Naive thymus-derived CD4-positive, alpha-beta T cell (primary cell): Measurements from ENCODE around the gene LEMD3. TPM values are rescaled to one million over a fixed set of nuclear protein-coding genes. Genes with fewer than 3 reads are reported as not detected.

ENCODE experiments used
- ATAC-seq: fragments of 150-1000 bp; cut with Tn5 transposase; 2 replicates; pipeline ENCODE4 v1.10.0; 2021; ENCODE audit warnings: mild to moderate bottlenecking, moderate library complexity
- CTCF ChIA-PET: fragments of 350-600 bp; sonication (Branson Sonifier 250); formaldehyde crosslinking; loops from one replicate; lab custom pipeline; 2021; ENCODE audit warnings: antibody characterized with exemption; lab: Charles Lee
- POLR2A ChIA-PET: fragments of 350-600 bp; sonication (Branson Sonifier 250); formaldehyde crosslinking; loops from one replicate; lab custom pipeline; 2021; ENCODE audit warnings: antibody characterized with exemption, inconsistent platforms; lab: Charles Lee
- DNase-seq, 9 donors: peaks; one replicate each; pipeline versions ENCODE4 v3.0.0 to v3.0.0-alpha.2; 2020 to 2022; ENCODE audit warnings: mixed read lengths in 1 of 9
- H3K27ac ChIP-seq: one replicate; pipeline ENCODE4 v1.7.0; 2013; ENCODE audit warnings: mild to moderate bottlenecking, low read depth, low read length, moderate library complexity
- H3K27me3 ChIP-seq, 2 donors: one replicate each; pipeline ENCODE4 v1.7.0; 2013; ENCODE audit warnings: low read length in 2 of 2, mild to moderate bottlenecking in 2 of 2, moderate library complexity in 2 of 2; ENCODE audit not compliant: control insufficient read depth in 2 of 2, insufficient read depth in 2 of 2
- H3K36me3 ChIP-seq, 3 experiments: 1 replicate in 2 of 3; 2 replicates in 1 of 3; pipeline ENCODE4 v1.7.0; 2013; ENCODE audit warnings: low read length in 3 of 3, mild to moderate bottlenecking in 3 of 3, moderate library complexity in 1 of 3; ENCODE audit not compliant: insufficient read depth in 3 of 3, control insufficient read depth in 2 of 3
- H3K4me1 ChIP-seq, 2 donors: one replicate each; pipeline ENCODE4 v1.7.0; 2013; ENCODE audit warnings: low read length in 2 of 2, mild to moderate bottlenecking in 2 of 2, moderate library complexity in 1 of 2; ENCODE audit not compliant: control insufficient read depth in 2 of 2, insufficient read depth in 2 of 2
- H3K4me3 ChIP-seq: 2 replicates; pipeline ENCODE4 v1.7.0; 2013; ENCODE audit warnings: mild to moderate bottlenecking, low read length
- H3K9me3 ChIP-seq, 3 experiments: 1 replicate in 2 of 3; 2 replicates in 1 of 3; pipeline ENCODE4 v1.7.0; 2013; ENCODE audit warnings: low read length in 3 of 3; ENCODE audit not compliant: control insufficient read depth in 2 of 3
- H3K27ac Mint-ChIP-seq, 9 donors: one replicate each; pipeline ENCODE4 v1.8.0; 2020 to 2022; ENCODE audit warnings: mixed read lengths in 9 of 9, mild to moderate bottlenecking in 8 of 9, moderate library complexity in 5 of 9, inconsistent platforms in 2 of 9
- H3K27me3 Mint-ChIP-seq, 5 donors: one replicate each; pipeline ENCODE4 v1.8.0; 2021 to 2022; ENCODE audit warnings: mixed read lengths in 5 of 5, mild to moderate bottlenecking in 1 of 5
- H3K36me3 Mint-ChIP-seq, 5 donors: one replicate each; pipeline ENCODE4 v1.8.0; 2020 to 2022; ENCODE audit warnings: mixed read lengths in 5 of 5, mild to moderate bottlenecking in 3 of 5, inconsistent platforms in 1 of 5
- H3K4me1 Mint-ChIP-seq, 7 donors: one replicate each; pipeline ENCODE4 v1.8.0; 2020 to 2022; ENCODE audit warnings: mixed read lengths in 7 of 7, mild to moderate bottlenecking in 3 of 7, inconsistent platforms in 1 of 7
- H3K4me3 Mint-ChIP-seq, 10 donors: one replicate each; pipeline ENCODE4 v1.8.0; 2020 to 2022; ENCODE audit warnings: mild to moderate bottlenecking in 10 of 10, mixed read lengths in 10 of 10, moderate library complexity in 6 of 10, inconsistent platforms in 2 of 10
- H3K9me3 Mint-ChIP-seq, 11 donors: one replicate each; pipeline ENCODE4 v1.8.0; 2020 to 2022; ENCODE audit warnings: mixed read lengths in 11 of 11, mild to moderate bottlenecking in 4 of 11, inconsistent platforms in 1 of 11, moderate library complexity in 1 of 11
- intact Hi-C, 2 donors: fragments of 100-400 bp; cut with micrococcal nuclease; formaldehyde crosslinking; loops; one replicate each; pipeline ENCODE4 v1.15.1; 2023
- polyA plus RNA-seq, 2 donors: library from polyadenylated mRNA; unstranded; fragments of 300-500 nt; fragmentation: Illumina TruSeq; gene quantifications; one replicate each; pipeline ENCODE4 v1.2.3, GENCODE V29; 2021
- total RNA-seq, 6 experiments: library from RNA in 5 of 6; stranded (reverse) in 5 of 6; gene quantifications; 1 replicate in 5 of 6; 2 replicates in 1 of 6; pipeline ENCODE4 v1.2.3 and lab custom pipeline; 2021 to 2026

Gene LEMD3
- total RNA-seq (10 to 100 TPM; 37.8 to 60.1 (median 52.8) TPM), polyA plus RNA-seq (10 to 100 TPM; 33.3 to 35.8 TPM), total RNA-seq (lab: John Stamatoyannopoulos, UW) (97.2 reads per million, percentile 84 among the genes with 10 or more reads in this experiment)

DNA sequence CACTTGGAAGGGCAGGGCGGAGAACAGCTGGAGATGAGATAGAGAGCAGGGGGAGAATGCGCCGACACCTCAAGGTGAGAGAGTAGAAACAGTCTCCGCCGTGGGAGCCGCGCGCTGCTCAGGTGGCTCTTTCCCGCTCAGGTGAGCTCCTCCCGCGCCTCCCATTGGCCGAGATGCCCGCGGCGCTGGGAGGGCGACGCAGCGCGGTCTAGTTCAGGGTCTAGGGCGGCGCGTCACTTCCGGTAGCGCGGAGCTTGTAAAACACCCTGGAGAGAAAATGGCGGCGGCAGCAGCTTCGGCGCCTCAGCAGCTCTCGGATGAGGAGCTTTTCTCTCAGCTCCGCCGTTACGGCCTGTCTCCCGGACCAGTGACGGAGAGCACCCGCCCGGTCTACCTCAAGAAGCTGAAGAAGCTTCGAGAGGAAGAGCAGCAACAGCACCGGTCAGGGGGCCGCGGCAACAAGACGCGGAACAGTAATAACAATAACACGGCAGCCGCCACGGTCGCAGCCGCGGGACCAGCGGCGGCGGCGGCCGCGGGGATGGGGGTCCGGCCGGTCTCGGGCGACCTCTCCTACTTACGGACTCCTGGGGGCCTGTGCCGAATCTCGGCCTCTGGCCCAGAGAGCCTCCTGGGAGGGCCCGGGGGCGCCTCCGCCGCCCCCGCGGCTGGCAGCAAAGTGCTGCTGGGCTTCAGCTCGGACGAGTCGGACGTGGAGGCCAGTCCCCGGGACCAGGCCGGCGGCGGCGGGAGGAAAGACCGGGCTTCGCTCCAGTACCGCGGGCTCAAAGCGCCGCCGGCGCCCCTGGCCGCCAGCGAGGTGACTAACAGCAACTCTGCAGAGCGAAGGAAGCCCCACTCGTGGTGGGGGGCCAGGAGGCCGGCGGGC, at the start of gene LEMD3:
LEMD3 (plus strand) TSS at position 264 of the 889 bp plus-strand sequence; CDS start at position 278, 14 bp downstream.
- peaks cover 0 to 5% (median 2%) of the 10 kb centered on the region in 5 donors for H3K27me3 Mint-ChIP-seq
- H3K4me1 ChIP-seq, result peaks cover 33 to 40% of the 10 kb centered on the region in 2 donors
- ChIA-PET CTCF (interaction anchor here (0.7 to 1.3 kb wide), 4 partner anchors 9 to 77 kb away, joined by 3 to 5 read pairs (median 4); no protein-coding TSS in a partner anchor), POLR2A (interaction anchor here (0.7 to 2.0 kb wide), 16 partner anchors 9 to 1133 kb away, joined by 3 to 10 read pairs (median 4); partner anchors contain the start of genes HELB, KICS2, LLPH and TMBIM4)
- H3K4me3 ChIP-seq, result peak within 1 kb of the TSS; percentile 84
- DNase-seq (peak; percentile 87 to 97 (median 94)), ATAC-seq (peak; percentile 95)
- H3K9me3 ChIP-seq, result no peaks in the 10 kb centered on the region
- peak within 1 kb of the TSS in 8 of 10 donors; percentile 92 to 100 (median 99) for H3K4me3 Mint-ChIP-seq
- H3K27ac ChIP-seq, result peak within 1 kb of the TSS; percentile 93
- H3K27ac Mint-ChIP-seq, result peak within 1 kb of the TSS; percentile 94 to 100 (median 99)
- H3K36me3 Mint-ChIP-seq, result peaks cover 0 to 19% (median 4%) of the 10 kb centered on the region in 5 donors
- H3K9me3 Mint-ChIP-seq, result no peaks in the 10 kb centered on the region
- H3K36me3 ChIP-seq, result peaks cover 0 to 8% (median 0%) of the 10 kb centered on the region in 3 experiments
- intact Hi-C loops, result loop anchor here (1.0 to 10.0 kb wide), 25 partner anchors 10 to 1395 kb away; partner anchors contain the start of genes GNS (in 2 of the 2), HELB (in 2 of the 2), KICS2 (in 2 of the 2) and LLPH (in 2 of the 2)
- peaks cover 10 to 35% (median 23%) of the 10 kb centered on the region in 7 donors for H3K4me1 Mint-ChIP-seq
- H3K27me3 ChIP-seq, result no peaks in the 10 kb centered on the region

GRCh38 chr12:65121049-65121955, 48.1 kb upstream of the LEMD3 start, which contains the start of gene WIF1:
TSS of gene WIF1 (minus strand) at chr12:65121305. CDS start at chr12:65121191, 114 bp downstream.
- Mint-ChIP-seq H3K36me3 (no peaks in the 10 kb centered on the region), H3K4me1 (peaks cover 0 to 12% (median 8%) of the 10 kb centered on the region in 7 donors), H3K27me3 (peaks cover 41 to 59% (median 52%) of the 10 kb centered on the region in 5 donors), H3K9me3 (peaks cover 0 to 2% (median 0%) of the 10 kb centered on the region in 11 donors), H3K4me3 (peak within 1 kb of the TSS; percentile 42 to 77 (median 62)), H3K27ac (peak within 1 kb of the TSS in 1 of 9 donors; percentile 62)
- H3K27me3 ChIP-seq, result peaks cover 0 to 6% of the 10 kb centered on the region in 2 donors
- H3K9me3 ChIP-seq, result no peaks in the 10 kb centered on the region
- CTCF ChIA-PET, result no interaction called here
- peak in 5 of 9 donors; percentile 6 to 34 (median 10) for DNase-seq
- ATAC-seq, result peak; percentile 66
- no peaks in the 10 kb centered on the region for H3K36me3 ChIP-seq
- H3K4me1 ChIP-seq, result no peaks in the 10 kb centered on the region
- H3K4me3 ChIP-seq, result peak within 1 kb of the TSS; percentile 22
- POLR2A ChIA-PET, result no interaction called here
- no peak within 1 kb of the TSS for H3K27ac ChIP-seq
- intact Hi-C loops, result loop anchor here (5.0 kb wide), 2 partner anchors 111 to 324 kb away; no protein-coding TSS in a partner anchor

GRCh38 chr12:65121956-65122469, 47.4 kb upstream of the LEMD3 start:
- Mint-ChIP-seq H3K36me3 (no peaks in the 10 kb centered on the region), H3K9me3 (peaks cover 0 to 2% (median 0%) of the 10 kb centered on the region in 11 donors), H3K4me3 (peak overlapping the region in 9 of 10 donors; percentile 53 to 77 (median 62)), H3K27me3 (peaks cover 39 to 53% (median 48%) of the 10 kb centered on the region in 5 donors), H3K27ac (peak overlapping the region in 1 of 9 donors; percentile 62), H3K4me1 (peaks cover 0 to 12% (median 8%) of the 10 kb centered on the region in 7 donors)
- Histone ChIP-seq H3K4me3 (no peak overlapping the region), H3K36me3 (no peaks in the 10 kb centered on the region), H3K4me1 (no peaks in the 10 kb centered on the region), H3K9me3 (no peaks in the 10 kb centered on the region), H3K27me3 (peaks cover 0 to 6% of the 10 kb centered on the region in 2 donors), H3K27ac (no peak overlapping the region)
- intact Hi-C loops, result loop anchor here (2.0 to 5.0 kb wide), 3 partner anchors 110 to 325 kb away; no protein-coding TSS in a partner anchor
- ATAC-seq (no peak), DNase-seq (no peak)
- ChIA-PET POLR2A (no interaction called here), CTCF (no interaction called here)

DNA sequence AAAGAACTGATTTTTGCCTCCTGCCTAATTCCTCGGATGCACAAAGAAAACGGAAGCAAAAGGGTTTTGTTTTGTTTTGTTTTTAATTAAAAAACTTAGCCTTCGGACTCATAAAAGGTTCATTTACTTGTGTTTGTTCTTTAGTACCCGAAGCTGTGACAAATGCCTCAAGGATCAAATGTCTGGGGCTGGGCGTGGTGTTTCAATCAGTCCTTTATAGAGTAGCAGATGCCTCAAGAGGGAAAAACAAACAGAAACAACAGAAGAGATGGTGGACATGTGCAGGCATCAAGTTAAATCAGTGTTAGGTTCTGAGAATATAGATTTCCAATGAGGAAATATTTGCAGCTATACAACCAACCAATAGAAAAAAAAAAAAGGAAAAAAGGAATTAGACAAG, 46.7 kb upstream of the LEMD3 start:
- Mint-ChIP-seq H3K36me3 (no peaks in the 10 kb centered on the region), H3K4me3 (no peak overlapping the region), H3K9me3 (peaks cover 0 to 2% (median 0%) of the 10 kb centered on the region in 11 donors), H3K27ac (no peak overlapping the region), H3K4me1 (peaks cover 0 to 12% (median 8%) of the 10 kb centered on the region in 7 donors), H3K27me3 (peaks cover 36 to 46% (median 45%) of the 10 kb centered on the region in 5 donors)
- Histone ChIP-seq H3K4me3 (no peak overlapping the region), H3K27me3 (peaks cover 0 to 6% of the 10 kb centered on the region in 2 donors), H3K27ac (no peak overlapping the region), H3K4me1 (no peaks in the 10 kb centered on the region), H3K9me3 (no peaks in the 10 kb centered on the region), H3K36me3 (no peaks in the 10 kb centered on the region)
- DNase-seq (no peak), ATAC-seq (no peak)
- intact Hi-C loops, result loop anchor here (1.0 to 5.0 kb wide), 5 partner anchors 47 to 325 kb away; partner anchors contain the start of gene LEMD3 (in 1 of the 2)
- POLR2A ChIA-PET, result no interaction called here
- CTCF ChIA-PET, result no interaction called here

GRCh38 chr12:65123435-65124063, 45.8 kb upstream of the LEMD3 start:
- H3K9me3 Mint-ChIP-seq, result peaks cover 0 to 2% (median 0%) of the 10 kb centered on the region in 11 donors
- intact Hi-C loops, result loop anchor here (1.0 to 5.0 kb wide), 5 partner anchors 46 to 326 kb away; partner anchors contain the start of gene LEMD3 (in 1 of the 2)
- no peaks in the 10 kb centered on the region for H3K36me3 Mint-ChIP-seq
- CTCF ChIA-PET, result no interaction called here
- Histone ChIP-seq H3K36me3 (no peaks in the 10 kb centered on the region), H3K27ac (no peak overlapping the region), H3K4me1 (no peaks in the 10 kb centered on the region), H3K9me3 (no peaks in the 10 kb centered on the region), H3K4me3 (no peak overlapping the region), H3K27me3 (peaks cover 0 to 6% of the 10 kb centered on the region in 2 donors)
- H3K27ac Mint-ChIP-seq, result no peak overlapping the region
- peak in 1 of 9 donors; percentile 8 for DNase-seq
- peaks cover 31 to 44% (median 38%) of the 10 kb centered on the region in 5 donors for H3K27me3 Mint-ChIP-seq
- peaks cover 0 to 12% (median 8%) of the 10 kb centered on the region in 7 donors for H3K4me1 Mint-ChIP-seq
- H3K4me3 Mint-ChIP-seq, result no peak overlapping the region
- POLR2A ChIA-PET, result no interaction called here
- no peak for ATAC-seq
